GM12873 (cell line): ENCODE measurements around the gene ASMT.

ENCODE experiments used
- TF ChIP-seq, protein P1 (sequence below): IDR thresholded peaks from 2 replicates; pipeline ENCODE4 v1.5.1; 2012; ENCODE audit warnings: low read depth, mild to moderate bottlenecking, moderate library complexity, low read length, control low read depth; ENCODE audit not compliant: insufficient read depth; ENCODE audit errors: missing control alignments

ASMT gene

DNA sequence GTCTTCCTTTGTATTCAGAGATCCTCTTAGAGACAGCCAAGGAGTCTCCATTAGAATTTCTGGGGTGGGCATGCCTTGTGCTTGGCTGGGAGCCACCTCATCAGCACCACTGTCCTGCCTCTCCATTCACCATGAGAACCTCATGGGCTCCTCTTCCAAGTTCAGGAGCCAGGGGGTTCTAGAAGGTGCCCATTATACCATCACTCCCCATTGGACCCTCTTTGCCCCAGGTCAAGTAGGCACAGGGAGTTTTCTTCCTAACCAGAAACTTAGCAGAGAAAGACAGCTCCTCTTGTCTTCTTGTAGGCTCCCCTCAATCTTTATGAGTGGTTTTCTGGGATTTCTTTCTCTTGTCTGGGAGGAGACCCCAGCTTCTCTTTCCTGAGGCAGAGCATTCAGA is 31.1 kb downstream of the ASMT start:
- TF ChIP-seq, protein P1, sequence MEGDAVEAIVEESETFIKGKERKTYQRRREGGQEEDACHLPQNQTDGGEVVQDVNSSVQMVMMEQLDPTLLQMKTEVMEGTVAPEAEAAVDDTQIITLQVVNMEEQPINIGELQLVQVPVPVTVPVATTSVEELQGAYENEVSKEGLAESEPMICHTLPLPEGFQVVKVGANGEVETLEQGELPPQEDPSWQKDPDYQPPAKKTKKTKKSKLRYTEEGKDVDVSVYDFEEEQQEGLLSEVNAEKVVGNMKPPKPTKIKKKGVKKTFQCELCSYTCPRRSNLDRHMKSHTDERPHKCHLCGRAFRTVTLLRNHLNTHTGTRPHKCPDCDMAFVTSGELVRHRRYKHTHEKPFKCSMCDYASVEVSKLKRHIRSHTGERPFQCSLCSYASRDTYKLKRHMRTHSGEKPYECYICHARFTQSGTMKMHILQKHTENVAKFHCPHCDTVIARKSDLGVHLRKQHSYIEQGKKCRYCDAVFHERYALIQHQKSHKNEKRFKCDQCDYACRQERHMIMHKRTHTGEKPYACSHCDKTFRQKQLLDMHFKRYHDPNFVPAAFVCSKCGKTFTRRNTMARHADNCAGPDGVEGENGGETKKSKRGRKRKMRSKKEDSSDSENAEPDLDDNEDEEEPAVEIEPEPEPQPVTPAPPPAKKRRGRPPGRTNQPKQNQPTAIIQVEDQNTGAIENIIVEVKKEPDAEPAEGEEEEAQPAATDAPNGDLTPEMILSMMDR = no peak

- TF ChIP-seq, protein P1 = no peak
Measured at GRCh38 chrX:1649621-1650020, 34.8 kb downstream of the ASMT start.

DNA sequence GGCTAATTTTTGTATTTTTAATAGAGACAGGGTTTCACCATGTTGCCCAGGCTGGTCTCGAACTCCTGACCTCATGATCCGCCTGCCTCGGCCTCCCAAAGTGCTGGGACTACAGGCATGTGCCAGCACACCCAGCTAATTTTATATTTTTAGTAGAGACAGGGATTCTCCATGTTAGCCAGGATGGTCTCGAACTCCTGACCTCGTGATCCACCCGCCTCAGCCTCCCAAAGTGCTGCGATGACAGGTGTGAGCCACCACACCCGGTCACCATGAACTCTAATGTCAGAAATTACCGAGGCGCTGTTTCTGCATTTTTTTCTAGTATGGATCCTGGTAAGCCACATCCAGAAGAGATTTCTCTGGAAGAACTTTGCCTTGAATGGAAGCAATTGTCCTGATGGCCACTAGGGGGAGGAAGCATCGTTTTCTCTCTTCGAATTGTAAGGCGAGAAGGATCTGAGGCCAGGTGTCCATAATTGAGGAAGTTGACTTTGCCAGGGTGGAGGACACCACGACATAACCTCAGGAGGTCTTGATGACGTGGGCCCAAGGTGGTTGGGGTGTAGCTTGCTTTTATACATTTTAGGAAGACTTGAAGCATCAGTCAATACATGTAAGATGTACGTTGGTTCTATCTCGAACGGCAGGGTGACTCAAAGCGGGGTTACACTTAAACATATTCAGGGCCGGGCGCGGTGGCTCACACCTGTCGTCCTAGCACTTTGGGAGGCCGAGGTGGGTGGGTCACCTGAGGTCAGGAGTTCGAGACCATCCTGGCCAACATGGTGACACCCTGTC is 37.4 kb downstream of the ASMT start:
- TF ChIP-seq, protein P1 = peak; percentile 88

- TF ChIP-seq, protein P1 = no peak
Measured at GRCh38 chrX:1656379-1656778, 41.5 kb downstream of the ASMT start.

DNA sequence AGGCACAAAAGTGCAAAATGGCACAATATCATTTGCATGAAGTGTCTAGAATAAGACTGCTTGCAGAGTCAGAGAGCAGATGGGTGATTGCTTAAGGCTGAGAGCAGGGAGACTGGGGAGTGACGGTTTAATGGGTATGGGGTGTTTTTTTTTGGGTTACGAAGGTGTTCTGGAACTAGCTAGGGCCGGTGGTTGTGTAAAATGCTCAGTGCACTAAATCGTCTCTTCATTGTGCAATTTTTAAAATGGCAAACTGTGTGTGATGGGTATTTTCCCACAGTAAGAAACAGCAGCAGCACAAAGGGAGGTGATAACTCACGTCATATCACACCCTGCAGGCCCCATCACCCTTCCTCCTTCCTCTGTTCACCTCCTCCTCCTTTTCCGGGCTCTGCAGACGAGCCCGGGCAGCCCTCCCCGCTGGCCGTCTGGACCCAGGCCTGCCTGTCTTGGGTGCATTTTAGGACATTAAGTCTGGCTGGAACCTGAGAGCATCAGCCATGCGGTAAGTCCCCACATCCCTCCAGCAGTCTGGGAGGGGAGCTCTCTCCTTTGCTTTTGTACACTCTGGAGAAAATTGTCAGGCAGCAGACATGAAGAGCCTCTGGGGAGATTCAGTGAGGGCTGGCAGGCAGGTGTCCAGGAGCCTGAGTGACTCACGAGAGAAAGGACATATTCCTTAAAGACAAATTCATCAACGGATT is 42.7 kb downstream of the ASMT start:
- TF ChIP-seq, protein P1 = no peak

DNA sequence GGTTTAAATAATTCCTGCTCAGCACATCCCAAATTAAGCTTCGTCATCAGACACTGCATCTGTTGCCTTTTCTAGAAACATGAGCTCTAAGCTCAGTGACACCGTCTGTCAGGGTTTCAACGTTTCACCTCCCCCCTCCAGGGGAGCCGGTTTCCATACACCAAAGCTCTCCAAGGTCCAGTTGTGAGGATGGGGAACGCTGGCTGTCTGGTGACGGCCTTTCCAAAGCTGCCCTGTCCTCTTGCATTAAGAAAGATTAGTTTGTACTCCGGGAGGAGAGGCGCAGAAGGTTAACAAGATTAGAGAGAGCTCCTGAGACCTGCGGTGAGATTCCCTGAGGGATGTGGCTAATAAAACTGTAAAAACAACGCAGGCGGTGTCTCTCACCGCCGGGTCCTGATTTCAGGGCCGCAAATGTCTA is 43.2 kb downstream of the ASMT start:
- TF ChIP-seq, protein P1 = no peak

DNA sequence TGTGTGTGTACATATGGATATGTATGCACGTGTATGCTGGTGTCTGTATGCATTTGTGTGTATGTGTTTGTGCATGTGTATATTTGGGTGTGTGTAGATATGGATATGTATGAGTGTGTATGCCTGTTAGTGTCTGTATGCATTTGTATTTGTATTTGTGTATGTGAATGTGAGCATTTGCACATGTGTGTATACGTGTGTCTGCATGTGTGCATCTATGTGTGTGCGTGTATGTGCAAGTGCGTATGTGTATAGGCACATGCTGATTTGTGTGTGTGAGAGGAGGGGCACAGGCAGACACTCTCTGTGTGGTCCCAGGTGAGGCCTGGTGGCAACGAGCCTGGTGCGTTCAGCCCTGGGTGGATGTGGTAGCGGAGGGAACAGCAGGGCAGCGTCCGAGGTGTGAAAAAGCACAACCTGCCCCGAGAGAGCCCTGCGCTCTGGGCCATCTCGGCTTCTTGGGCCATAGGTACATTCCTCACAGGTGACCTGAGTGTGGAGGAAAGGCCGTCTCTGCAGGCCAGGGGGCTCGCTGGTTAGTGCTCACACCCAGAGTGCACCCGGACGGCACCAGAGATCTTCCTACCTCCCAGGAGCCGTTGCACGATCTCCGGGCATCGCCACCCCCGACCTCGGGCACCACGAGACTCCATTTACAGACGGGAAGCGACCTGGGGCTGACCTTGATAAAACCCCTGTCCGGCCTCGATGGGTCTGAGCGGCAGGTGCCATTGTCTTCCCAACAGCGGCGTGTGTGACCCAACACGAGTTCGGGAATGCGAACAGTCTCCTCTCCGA is 45.0 kb downstream of the ASMT start:
- TF ChIP-seq, protein P1 = no peak
